GM12873 (cell line): ENCODE data around the gene STK16.

Source experiments
- TF ChIP-seq, protein P1 (sequence below): IDR thresholded peaks from 2 replicates; pipeline ENCODE4 v1.5.1; 2012; ENCODE audit warnings: low read depth, mild to moderate bottlenecking, moderate library complexity, low read length, control low read depth; ENCODE audit not compliant: insufficient read depth; ENCODE audit errors: missing control alignments

The STK16 gene

DNA sequence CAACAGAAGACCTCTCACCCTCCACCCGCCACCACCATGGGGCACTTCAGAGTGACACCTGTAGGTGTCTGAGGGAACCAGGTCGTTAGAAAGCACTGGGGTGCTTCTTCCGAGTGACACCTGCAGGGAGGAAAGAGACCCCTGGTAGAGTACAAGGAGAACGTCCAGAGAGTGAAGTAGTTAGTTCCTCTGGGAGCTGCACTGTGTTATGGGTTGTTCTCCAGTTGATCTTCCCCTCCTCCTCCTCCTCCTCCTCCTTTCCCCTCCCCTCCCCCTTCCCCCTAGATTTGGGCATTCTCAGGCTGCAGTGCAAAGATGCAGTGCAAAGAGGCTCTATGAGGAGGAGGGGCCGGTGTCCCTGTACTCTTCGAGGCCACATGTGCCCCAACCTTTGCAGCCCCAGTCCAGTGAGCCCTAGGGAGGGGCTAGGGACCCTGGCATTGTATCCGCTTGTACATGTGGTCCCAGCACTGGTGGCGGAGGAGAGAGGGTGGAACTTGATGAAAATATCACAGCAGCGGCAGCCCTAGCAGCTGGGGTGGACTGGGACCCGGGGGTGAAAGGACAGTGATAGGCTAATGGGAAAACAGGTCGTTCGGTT, 34.7 kb downstream of the STK16 start:
- TF ChIP-seq, protein P1, sequence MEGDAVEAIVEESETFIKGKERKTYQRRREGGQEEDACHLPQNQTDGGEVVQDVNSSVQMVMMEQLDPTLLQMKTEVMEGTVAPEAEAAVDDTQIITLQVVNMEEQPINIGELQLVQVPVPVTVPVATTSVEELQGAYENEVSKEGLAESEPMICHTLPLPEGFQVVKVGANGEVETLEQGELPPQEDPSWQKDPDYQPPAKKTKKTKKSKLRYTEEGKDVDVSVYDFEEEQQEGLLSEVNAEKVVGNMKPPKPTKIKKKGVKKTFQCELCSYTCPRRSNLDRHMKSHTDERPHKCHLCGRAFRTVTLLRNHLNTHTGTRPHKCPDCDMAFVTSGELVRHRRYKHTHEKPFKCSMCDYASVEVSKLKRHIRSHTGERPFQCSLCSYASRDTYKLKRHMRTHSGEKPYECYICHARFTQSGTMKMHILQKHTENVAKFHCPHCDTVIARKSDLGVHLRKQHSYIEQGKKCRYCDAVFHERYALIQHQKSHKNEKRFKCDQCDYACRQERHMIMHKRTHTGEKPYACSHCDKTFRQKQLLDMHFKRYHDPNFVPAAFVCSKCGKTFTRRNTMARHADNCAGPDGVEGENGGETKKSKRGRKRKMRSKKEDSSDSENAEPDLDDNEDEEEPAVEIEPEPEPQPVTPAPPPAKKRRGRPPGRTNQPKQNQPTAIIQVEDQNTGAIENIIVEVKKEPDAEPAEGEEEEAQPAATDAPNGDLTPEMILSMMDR: peak; percentile 47

DNA sequence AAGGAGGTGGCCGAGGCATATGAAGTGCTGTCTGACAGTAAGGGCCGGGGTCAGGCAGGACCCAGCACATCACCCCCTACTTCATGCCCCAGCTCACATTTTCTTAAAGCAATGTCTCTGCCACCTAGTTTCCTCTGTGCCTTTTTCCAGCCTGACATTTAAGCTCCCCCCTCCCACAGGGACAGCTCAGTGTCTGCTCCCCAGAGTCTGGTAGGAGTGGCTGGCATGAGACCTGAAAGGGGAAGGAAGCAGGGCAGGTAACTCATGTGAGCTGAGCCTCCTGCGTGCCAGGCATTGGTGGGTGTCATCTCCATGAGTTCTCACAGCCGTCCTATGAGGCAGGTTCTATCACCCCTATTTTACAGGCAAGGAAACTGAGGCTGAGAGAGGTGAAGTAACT, 35.4 kb downstream of the STK16 start:
- TF ChIP-seq, protein P1: no peak

DNA sequence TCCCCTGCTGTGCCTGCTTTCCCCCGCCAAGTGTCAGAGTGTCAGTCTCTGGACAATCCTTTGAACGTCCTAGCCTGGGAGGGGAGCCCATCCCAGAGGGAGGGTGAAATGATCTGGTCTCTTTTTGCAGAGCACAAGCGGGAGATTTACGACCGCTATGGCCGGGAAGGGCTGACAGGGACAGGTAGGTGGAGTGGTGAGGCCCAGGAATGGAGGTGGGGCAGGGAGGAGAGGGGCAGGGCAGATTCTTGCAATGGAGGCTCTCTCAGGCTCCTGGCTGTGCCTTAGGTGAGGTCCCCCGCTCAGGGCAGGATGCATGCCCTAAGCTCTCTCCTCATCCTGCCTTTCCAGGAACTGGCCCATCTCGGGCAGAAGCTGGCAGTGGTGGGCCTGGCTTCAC, 36.3 kb downstream of the STK16 start:
- TF ChIP-seq, protein P1: no peak

DNA sequence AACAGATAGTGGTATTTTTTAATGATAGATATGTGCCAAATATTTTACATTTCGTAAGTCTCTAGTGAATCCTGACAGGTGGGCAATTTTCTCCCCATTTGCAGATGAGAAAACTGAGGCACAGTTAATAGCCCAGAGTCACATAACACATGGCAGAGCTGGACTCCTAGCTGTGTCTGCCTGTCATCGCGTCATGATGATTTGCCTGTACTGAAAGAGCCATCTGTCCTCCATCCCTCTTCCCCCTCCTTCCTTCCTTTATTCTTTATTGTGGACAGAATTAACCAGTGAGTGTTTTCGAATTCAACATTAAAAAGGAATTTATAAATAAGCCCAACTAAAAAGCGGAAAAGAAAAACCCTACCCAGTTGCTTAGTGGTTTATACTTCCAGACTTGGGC, 37.1 kb downstream of the STK16 start:
- TF ChIP-seq, protein P1: no peak

DNA sequence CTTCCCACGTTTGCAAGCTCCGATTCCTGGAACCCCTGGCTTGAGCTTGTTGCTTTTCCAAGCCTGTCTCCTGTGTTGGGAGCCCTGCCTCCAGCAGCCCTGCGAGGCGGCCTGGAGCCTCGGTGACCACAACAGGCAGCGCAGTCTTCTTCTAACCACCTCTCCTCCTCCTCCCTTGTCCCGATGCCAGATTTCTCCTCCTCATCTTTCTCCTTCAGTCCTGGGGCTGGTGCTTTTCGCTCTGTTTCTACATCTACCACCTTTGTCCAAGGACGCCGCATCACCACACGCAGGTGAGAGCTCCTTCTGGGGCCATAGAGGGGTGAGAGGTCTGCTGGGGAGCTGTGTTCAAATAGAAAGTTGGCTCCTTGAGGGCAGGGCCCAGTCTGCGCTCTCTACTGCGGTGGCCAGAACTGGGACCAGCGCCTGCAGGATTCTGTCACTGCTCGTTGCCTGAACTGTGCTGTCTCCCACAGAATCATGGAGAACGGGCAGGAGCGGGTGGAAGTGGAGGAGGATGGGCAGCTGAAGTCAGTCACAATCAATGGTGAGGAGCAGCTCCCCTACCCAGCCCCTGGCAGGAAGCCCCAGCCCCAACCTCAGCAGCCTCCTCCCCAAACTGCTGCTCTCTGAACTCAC, 37.8 kb downstream of the STK16 start:
- TF ChIP-seq, protein P1: no peak

DNA sequence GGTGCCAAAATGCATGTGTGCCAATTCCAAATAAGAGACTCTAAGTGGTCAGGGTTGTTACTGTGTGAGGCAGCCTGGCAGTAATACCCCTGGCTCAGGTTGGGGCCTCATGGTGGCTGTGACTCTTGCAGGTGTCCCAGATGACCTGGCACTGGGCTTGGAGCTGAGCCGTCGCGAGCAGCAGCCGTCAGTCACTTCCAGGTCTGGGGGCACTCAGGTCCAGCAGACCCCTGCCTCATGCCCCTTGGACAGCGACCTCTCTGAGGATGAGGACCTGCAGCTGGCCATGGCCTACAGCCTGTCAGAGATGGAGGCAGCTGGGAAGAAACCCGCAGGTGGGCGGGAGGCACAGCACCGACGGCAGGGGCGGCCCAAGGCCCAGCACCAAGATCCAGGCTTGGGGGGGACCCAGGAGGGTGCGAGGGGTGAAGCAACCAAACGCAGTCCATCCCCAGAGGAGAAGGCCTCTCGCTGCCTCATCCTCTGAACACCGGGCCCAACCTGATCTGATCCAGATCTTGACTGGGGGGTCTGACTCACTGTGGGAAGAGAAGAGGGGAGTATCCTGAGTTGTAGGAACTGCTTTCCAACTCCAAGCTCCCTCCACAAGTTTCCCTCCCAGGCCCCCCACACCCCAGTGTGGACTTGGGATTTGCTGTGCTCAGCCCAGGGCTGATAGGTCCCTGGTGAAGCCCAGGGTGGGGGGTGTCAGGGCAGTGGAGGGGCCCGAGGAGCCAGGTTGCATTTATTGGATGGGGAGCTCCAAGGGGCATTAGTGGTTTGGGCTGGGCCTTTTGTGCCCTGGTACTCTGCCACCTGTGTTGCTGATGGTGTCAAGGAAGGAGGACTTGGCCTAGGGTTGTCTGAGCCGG, 39.5 kb downstream of the STK16 start:
- TF ChIP-seq, protein P1: no peak

DNA sequence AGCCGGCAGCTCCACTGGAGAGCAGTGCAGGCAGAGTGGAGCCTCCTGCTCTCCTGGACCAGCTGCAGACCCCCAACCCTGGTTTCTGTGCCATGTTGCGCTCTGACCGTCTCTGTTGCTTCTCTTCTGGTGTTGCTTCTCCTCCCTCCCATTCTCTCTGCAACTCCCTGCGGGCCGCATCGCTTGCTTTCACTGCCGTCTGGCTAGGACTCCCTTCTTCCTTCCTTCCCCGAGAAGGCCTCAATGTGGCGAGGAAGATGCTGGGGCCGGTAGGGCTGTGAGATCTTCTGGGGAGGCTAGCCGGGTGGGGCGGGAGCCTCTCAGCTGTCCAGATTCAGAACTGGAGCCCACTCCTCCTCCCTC, 40.1 kb downstream of the STK16 start:
- TF ChIP-seq, protein P1: no peak
